OCI-LY1 (cell line): ENCODE measurements around the gene USP7.

Experiments used
- EZH2 ChIP-seq: fragments of 200-600 bp; sonication (generic), shearing (Covaris generic); IDR thresholded peaks from 2 replicates; pipeline ENCODE4 v1.8.0; 2017; ENCODE audit warnings: borderline replicate concordance, mixed run types, mild to moderate bottlenecking, antibody characterized with exemption, low read length, moderate library complexity, mixed read lengths
- TF ChIP-seq, protein P1 (sequence below): fragments of 200-600 bp; sonication (generic), shearing (Covaris generic); IDR thresholded peaks from 2 replicates; pipeline ENCODE4 v1.5.1; 2017; ENCODE audit warnings: mild to moderate bottlenecking, antibody characterized with exemption, low read length, moderate library complexity, mixed read lengths

DNA sequence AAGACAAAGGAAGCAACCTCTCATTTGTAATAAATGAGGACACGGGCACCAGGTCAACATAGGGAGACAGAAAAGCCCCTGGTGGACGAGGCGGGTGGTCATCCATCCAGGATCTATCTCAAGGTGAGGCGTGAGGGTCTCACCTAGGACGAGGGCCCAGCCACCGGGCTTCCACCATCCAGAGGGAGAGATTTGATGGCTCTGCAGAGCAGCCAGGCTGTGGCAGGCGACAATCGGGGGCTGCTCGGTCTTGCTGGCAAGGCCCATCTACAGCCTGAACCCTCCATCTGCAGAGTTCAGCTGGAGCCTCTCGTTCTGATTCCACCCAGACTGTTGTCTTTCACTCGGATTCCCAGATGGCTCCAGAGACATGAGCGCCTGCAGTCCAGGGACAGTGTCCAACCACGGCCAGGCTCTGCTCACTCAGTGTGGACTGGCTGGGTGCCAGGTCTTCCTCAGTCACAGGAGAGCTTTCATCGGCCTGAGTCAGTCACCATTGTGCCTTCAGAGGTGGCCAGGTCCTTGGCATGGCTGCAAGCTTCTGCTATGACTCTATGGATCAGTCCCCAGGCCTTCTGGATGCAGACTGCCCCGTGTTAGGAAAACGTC, 75.7 kb downstream of the USP7 start:
- TF ChIP-seq, protein P1, sequence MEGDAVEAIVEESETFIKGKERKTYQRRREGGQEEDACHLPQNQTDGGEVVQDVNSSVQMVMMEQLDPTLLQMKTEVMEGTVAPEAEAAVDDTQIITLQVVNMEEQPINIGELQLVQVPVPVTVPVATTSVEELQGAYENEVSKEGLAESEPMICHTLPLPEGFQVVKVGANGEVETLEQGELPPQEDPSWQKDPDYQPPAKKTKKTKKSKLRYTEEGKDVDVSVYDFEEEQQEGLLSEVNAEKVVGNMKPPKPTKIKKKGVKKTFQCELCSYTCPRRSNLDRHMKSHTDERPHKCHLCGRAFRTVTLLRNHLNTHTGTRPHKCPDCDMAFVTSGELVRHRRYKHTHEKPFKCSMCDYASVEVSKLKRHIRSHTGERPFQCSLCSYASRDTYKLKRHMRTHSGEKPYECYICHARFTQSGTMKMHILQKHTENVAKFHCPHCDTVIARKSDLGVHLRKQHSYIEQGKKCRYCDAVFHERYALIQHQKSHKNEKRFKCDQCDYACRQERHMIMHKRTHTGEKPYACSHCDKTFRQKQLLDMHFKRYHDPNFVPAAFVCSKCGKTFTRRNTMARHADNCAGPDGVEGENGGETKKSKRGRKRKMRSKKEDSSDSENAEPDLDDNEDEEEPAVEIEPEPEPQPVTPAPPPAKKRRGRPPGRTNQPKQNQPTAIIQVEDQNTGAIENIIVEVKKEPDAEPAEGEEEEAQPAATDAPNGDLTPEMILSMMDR, result no peak
- TF ChIP-seq EZH2, result no peak
